K562 (cell line): ENCODE results near the gene CYLD. TPM values are rescaled to one million over a fixed set of nuclear protein-coding genes. Genes with fewer than 3 reads are reported as not detected.

Source experiments
- ASH1L ChIP-seq: fragments of 450-650 bp; IDR thresholded peaks from 2 replicates; pipeline ENCODE4 v1.6.1; 2018; ENCODE audit warnings: borderline replicate concordance, mild to moderate bottlenecking, low read depth; ENCODE audit not compliant: partially characterized antibody
- ATF2 ChIP-seq: sonication (generic); formaldehyde crosslinking; IDR thresholded peaks from 2 replicates; pipeline ENCODE4 v1.8.1; 2022; ENCODE audit warnings: missing genetic modification reagents
- ATF3 ChIP-seq, 2 experiments: fragments of 450-650 bp in 1 of 2; sonication (generic) in 1 of 2; formaldehyde crosslinking in 1 of 2; IDR thresholded peaks in 1 of 2; conservative IDR thresholded peaks in 1 of 2; 2 replicates each; pipeline versions ENCODE4 v1.6.1 to v1.8.1; 2016 to 2023; ENCODE audit warnings: mild to moderate bottlenecking in 2 of 2, moderate library complexity in 2 of 2, inconsistent platforms in 1 of 2, missing genetic modification reagents in 1 of 2
- CHD1 ChIP-seq: fragments of 200-600 bp; sonication (generic); IDR thresholded peaks from one replicate; pipeline ENCODE4 v1.6.1; 2012; ENCODE audit warnings: mild to moderate bottlenecking, moderate library complexity, low read length, inconsistent platforms
- FIP1L1 ChIP-seq: fragments of 200-400 bp; formaldehyde crosslinking; IDR thresholded peaks from 2 replicates; pipeline ENCODE4 v1.6.1; 2018; ENCODE audit warnings: mild to moderate bottlenecking, low read depth, low read length; ENCODE audit not compliant: poor library complexity, severe bottlenecking
- KAT7 ChIP-seq: sonication (generic); formaldehyde crosslinking; IDR thresholded peaks from 2 replicates; pipeline ENCODE4 v1.8.0; 2022; ENCODE audit warnings: missing genetic modification reagents, mild to moderate bottlenecking, borderline replicate concordance
- PRDM10 ChIP-seq: fragments of 450-650 bp; IDR thresholded peaks from 2 replicates; pipeline ENCODE4 v1.6.1; 2018; ENCODE audit not compliant: partially characterized antibody
- PREB ChIP-seq: sonication (generic); formaldehyde crosslinking; IDR thresholded peaks from 2 replicates; pipeline ENCODE4 v1.8.1; 2023; ENCODE audit warnings: mild to moderate bottlenecking, missing genetic modification reagents
- PRMT5 ChIP-seq: sonication (generic); formaldehyde crosslinking; IDR thresholded peaks from 2 replicates; pipeline ENCODE4 v1.5.0; 2020; ENCODE audit warnings: missing genetic modification reagents
- TARDBP ChIP-seq: fragments of 450-650 bp; IDR thresholded peaks from 2 replicates; pipeline ENCODE4 v1.6.1; 2016
- TBP ChIP-seq: optimal IDR thresholded peaks from 2 replicates; pipeline ENCODE3; 2011; ENCODE audit warnings: low read depth, low read length, improper control_type of control experiment
- TCF7 ChIP-seq: sonication (generic); IDR thresholded peaks from 2 replicates; pipeline ENCODE4 v1.6.1; 2016; ENCODE audit warnings: antibody characterized with exemption, borderline replicate concordance
- TRIM24 ChIP-seq, 2 experiments: fragments of 450-650 bp; IDR thresholded peaks; 2 replicates each; pipeline ENCODE4 v1.6.1; 2016
- VEZF1 ChIP-seq: fragments of 200-800 bp; sonication (Bioruptor generic); IDR thresholded peaks from 2 replicates; pipeline ENCODE4 v1.6.1; 2017; ENCODE audit warnings: missing genetic modification characterization, missing compliant biosample characterization
- ZNF140 ChIP-seq: fragments of 250-450 bp; sonication (Bioruptor Pico); IDR thresholded peaks from 2 replicates; pipeline ENCODE4 v1.8.0; 2021; ENCODE audit warnings: moderate library complexity, mild to moderate bottlenecking, inconsistent platforms
- ZNF143 ChIP-seq: sonication (generic); formaldehyde crosslinking; IDR thresholded peaks from 2 replicates; pipeline ENCODE4 v1.9.0; 2022; ENCODE audit warnings: mild to moderate bottlenecking, missing genetic modification reagents
- ZNF212 ChIP-seq: fragments of 450-650 bp; formaldehyde crosslinking; IDR thresholded peaks from 2 replicates; pipeline ENCODE4 v1.4.0; 2020; ENCODE audit warnings: mild to moderate bottlenecking
- ZNF76 ChIP-seq: fragments of 250-450 bp; sonication (Bioruptor Pico); IDR thresholded peaks from 2 replicates; pipeline ENCODE4 v1.4.0; 2020; ENCODE audit warnings: mild to moderate bottlenecking, moderate library complexity, borderline replicate concordance
- polyA plus RNA-seq, 8 experiments: library from polyadenylated mRNA; depleted of rRNA in 4 of 8; stranded (reverse) in 5 of 8; unstranded in 3 of 8; fragments of >200 nt; fragmentation: Nextera tagmentation in 2 of 8; fragmentation: Illumina TruSeq in 1 of 8; extraction: Ambion mirVana in 2 of 8; extraction: Trizol in 1 of 8; gene quantifications; 2 replicates each; pipeline versions ENCODE4 v1.2.1 to v1.2.3, GENCODE V29; 2011 to 2014; ENCODE audit warnings: inconsistent platforms in 1 of 8, missing spikeins in 1 of 8
- total RNA-seq, 7 experiments: library from RNA; depleted of rRNA in 6 of 7; stranded (reverse); fragments of >200 nt in 6 of 7; fragmentation: Illumina TruSeq in 2 of 7; extraction: Trizol in 2 of 7; gene quantifications; 2 replicates each; pipeline versions ENCODE4 v1.2.1 to v1.2.3, GENCODE V29; 2011 to 2021; ENCODE audit warnings: low replicate concordance in 1 of 7

Gene CYLD
- total and polyA plus RNA-seq, 9 of the 15 experiments (the other 6 are each of a cell fraction or from before 2014, with no cell fraction given), result 3.4 to 7.4 (median 5.3) TPM

GRCh38 chr16:50699326-50700159 is 42.3 kb upstream of the CYLD start (continued):
- TF ChIP-seq PREB (no peak), PRDM10 (no peak), FIP1L1 (no peak), ZNF76 (CRISPR knock-in tag) (no peak), TCF7 (no peak), TBP (no peak), TRIM24 (IDR thresholded peaks at IDR 0.05) (peak in 1 of 2 experiments; percentile 50; a peak in 1 of 4 replicates), KAT7 (no peak), CHD1 (no peak), ZNF140 (no peak), PRMT5 (CRISPR knock-in tag) (no peak), ATF2 (no peak), VEZF1 (CRISPR knock-in tag) (no peak), ATF3 (IDR thresholded peaks at IDR 0.05) (peak; percentile 86), ATF3 (CRISPR knock-in tag; conservative IDR thresholded peaks at IDR 0.05) (no peak), ASH1L (no peak), ZNF143 (CRISPR knock-in tag) (no peak), ZNF212 (no peak), TARDBP (no peak)
- TF ChIP-seq, all 486 proteins: peak for 18
